A673 (cell line): Measurements from ENCODE around the gene CAMSAP1. TPM values are rescaled to one million over a fixed set of nuclear protein-coding genes. Genes with fewer than 3 reads are reported as not detected.

Experiments
- BruUV-seq: library from RNA; stranded (reverse); fragments of 400-500 nt; replicated peaks from 2 replicates; lab custom pipeline; 2021; lab: Mats Ljungman, UMichigan
- CTCF ChIA-PET: fragments of 300-600 bp; sonication (Branson Sonifier 250); formaldehyde crosslinking; loops from one replicate; lab custom pipeline; 2022; ENCODE audit warnings: antibody characterized with exemption; lab: Charles Lee
- POLR2A ChIA-PET: fragments of 300-600 bp; sonication (Branson Sonifier 250); formaldehyde crosslinking; loops from one replicate; lab custom pipeline; 2022; ENCODE audit warnings: antibody characterized with exemption; ENCODE audit not compliant: low non-redundant PET; lab: Charles Lee
- DNase-seq: peaks from one replicate; pipeline ENCODE4 v3.0.0-alpha.2; 2015; ENCODE audit warnings: low spot score
- H3K27ac ChIP-seq: fragments of 200-600 bp; sonication (generic); 2 replicates; pipeline ENCODE4 v1.5.1; 2016; ENCODE audit warnings: mixed run types, low read depth, mild to moderate bottlenecking, mixed read lengths, antibody characterized with exemption, low read length; ENCODE audit not compliant: poor library complexity, severe bottlenecking
- H3K27me3 ChIP-seq: fragments of 200-600 bp; sonication (generic); replicated peaks from 2 replicates; pipeline ENCODE4 v1.6.1; 2017; ENCODE audit warnings: mixed run types, low read depth, mild to moderate bottlenecking, mixed read lengths, antibody characterized with exemption, low read length; ENCODE audit not compliant: insufficient read depth, poor library complexity
- H3K36me3 ChIP-seq: fragments of 200-600 bp; sonication (generic); 2 replicates; pipeline ENCODE4 v1.6.1; 2016; ENCODE audit warnings: mixed run types, mild to moderate bottlenecking, mixed read lengths, antibody characterized with exemption, low read length; ENCODE audit not compliant: insufficient read depth, poor library complexity, severe bottlenecking
- H3K4me1 ChIP-seq: fragments of 200-600 bp; sonication (generic); 2 replicates; pipeline ENCODE4 v1.6.1; 2017; ENCODE audit warnings: mixed run types, mild to moderate bottlenecking, mixed read lengths, antibody characterized with exemption, low read length; ENCODE audit not compliant: insufficient read depth, poor library complexity, severe bottlenecking
- H3K4me3 ChIP-seq: fragments of 200-600 bp; sonication (generic); 2 replicates; pipeline ENCODE4 v1.5.1; 2016; ENCODE audit warnings: low read depth, mixed run types, mild to moderate bottlenecking, mixed read lengths, low read length; ENCODE audit not compliant: poor library complexity, severe bottlenecking
- H3K9me3 ChIP-seq: fragments of 200-600 bp; sonication (generic); 2 replicates; pipeline ENCODE4 v1.6.1; 2016; ENCODE audit warnings: mixed run types, low read depth, mild to moderate bottlenecking, mixed read lengths, antibody characterized with exemption, low read length; ENCODE audit not compliant: poor library complexity, severe bottlenecking
- EZH2 ChIP-seq: fragments of 200-600 bp; sonication (generic); IDR thresholded peaks from 2 replicates; pipeline ENCODE4 v1.6.1; 2017; ENCODE audit warnings: borderline replicate concordance, low read depth, mild to moderate bottlenecking, mixed read lengths, antibody characterized with exemption, low read length; ENCODE audit not compliant: poor library complexity, severe bottlenecking
- intact Hi-C: fragments of 100-400 bp; cut with micrococcal nuclease; formaldehyde crosslinking; loops from one replicate; pipeline ENCODE4 v1.10.0; 2022; ENCODE audit not compliant: unreplicated experiment
- total RNA-seq: library from RNA; stranded (reverse); gene quantifications from 2 replicates; pipeline ENCODE4 v1.2.3, GENCODE V29; 2021
- TF ChIP-seq, protein P1 (sequence below): fragments of 300-800, 200-600 bp; sonication (generic); conservative IDR thresholded peaks from 2 replicates; pipeline ENCODE4 v1.5.1; 2017; ENCODE audit warnings: low read depth, mild to moderate bottlenecking, antibody characterized with exemption, low read length, moderate library complexity, mixed read lengths

CAMSAP1 gene
- total RNA-seq, 1 experiment from 2014 or later = 52.3 TPM

DNA sequence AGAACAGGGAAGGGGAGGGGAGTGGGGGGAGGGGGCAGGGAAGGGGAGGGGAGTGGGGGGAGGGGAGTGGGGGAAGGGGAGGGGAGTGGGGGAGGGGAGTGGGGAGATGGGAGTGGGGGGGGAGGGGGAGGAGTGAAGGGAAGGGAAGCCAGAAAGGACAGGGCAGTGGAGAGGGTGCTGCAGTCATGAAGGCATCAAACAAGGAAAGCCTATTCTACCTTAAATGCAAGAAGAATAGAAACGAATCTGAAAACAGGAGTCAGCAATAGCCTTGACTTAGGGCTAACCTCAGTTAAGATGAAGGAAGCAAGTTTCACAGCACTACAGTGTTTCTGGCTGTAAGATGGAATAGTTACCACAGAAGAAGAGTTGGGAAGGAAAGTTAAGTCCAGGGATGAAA, 59.5 kb downstream of the CAMSAP1 start:
- no peaks in the 10 kb centered on the region for H3K36me3 ChIP-seq
- ChIA-PET CTCF (no interaction called here), POLR2A (no interaction called here)
- intact Hi-C loops = no loop called here
- H3K4me3 ChIP-seq = no peak overlapping the region
- no peaks in the 10 kb centered on the region for H3K9me3 ChIP-seq
- peaks cover 6% of the 10 kb centered on the region for H3K4me1 ChIP-seq
- no peaks in the 10 kb centered on the region for H3K27me3 ChIP-seq
- BruUV-seq = no TSS peak
- TF ChIP-seq, protein P1, sequence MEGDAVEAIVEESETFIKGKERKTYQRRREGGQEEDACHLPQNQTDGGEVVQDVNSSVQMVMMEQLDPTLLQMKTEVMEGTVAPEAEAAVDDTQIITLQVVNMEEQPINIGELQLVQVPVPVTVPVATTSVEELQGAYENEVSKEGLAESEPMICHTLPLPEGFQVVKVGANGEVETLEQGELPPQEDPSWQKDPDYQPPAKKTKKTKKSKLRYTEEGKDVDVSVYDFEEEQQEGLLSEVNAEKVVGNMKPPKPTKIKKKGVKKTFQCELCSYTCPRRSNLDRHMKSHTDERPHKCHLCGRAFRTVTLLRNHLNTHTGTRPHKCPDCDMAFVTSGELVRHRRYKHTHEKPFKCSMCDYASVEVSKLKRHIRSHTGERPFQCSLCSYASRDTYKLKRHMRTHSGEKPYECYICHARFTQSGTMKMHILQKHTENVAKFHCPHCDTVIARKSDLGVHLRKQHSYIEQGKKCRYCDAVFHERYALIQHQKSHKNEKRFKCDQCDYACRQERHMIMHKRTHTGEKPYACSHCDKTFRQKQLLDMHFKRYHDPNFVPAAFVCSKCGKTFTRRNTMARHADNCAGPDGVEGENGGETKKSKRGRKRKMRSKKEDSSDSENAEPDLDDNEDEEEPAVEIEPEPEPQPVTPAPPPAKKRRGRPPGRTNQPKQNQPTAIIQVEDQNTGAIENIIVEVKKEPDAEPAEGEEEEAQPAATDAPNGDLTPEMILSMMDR = no peak
- no peak for TF ChIP-seq EZH2
- no peak for DNase-seq
- no peak overlapping the region for H3K27ac ChIP-seq

DNA sequence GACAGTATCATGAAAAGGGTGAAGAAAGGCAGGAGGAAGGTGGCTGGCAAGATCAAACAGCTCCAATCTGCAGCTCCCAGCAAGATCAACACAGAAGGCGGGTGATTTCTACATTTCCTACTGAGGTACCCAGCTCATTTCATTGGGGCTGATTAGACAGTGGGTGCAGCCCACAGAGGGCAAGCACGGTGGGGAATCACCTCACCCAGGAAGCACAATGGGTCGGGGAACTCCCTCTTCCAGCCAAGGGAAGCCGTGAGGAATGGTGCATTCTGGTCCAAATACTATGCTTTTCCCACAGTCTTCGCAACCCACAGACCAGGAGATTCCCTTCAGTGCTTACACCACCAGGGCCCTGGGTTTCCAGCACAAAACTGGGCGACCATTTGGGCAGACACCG, 66.8 kb downstream of the CAMSAP1 start:
- CTCF ChIA-PET = no interaction called here
- intact Hi-C loops = no loop called here
- Histone ChIP-seq H3K36me3 (no peaks in the 10 kb centered on the region), H3K27ac (no peak overlapping the region), H3K4me3 (no peak overlapping the region), H3K27me3 (no peaks in the 10 kb centered on the region), H3K9me3 (no peaks in the 10 kb centered on the region), H3K4me1 (no peaks in the 10 kb centered on the region)
- DNase-seq = no peak
- POLR2A ChIA-PET = no interaction called here
- TF ChIP-seq, protein P1 = no peak
- no peak for TF ChIP-seq EZH2
- no TSS peak for BruUV-seq

DNA sequence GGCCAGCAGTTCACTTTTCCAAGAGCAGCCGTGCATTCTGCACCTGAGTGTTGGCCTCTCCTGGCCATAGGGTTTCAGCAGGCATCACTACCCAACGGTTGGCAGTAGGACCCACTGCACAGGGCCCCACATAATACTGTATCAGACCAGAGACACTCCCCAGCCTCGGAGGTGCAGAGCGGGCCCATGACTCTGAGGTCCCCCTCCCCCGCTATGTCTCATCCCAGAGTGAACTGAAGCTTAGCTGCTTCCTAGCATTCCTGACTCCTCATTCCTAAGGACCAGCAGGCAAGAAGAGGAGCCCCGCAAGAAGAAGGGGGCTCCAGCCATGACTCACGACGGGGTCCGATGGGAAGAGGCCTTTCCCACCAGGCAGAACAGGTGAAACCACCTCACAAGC, 67.2 kb downstream of the CAMSAP1 start:
- BruUV-seq = no TSS peak
- intact Hi-C loops = no loop called here
- no peaks in the 10 kb centered on the region for H3K27me3 ChIP-seq
- no peaks in the 10 kb centered on the region for H3K4me1 ChIP-seq
- ChIA-PET POLR2A (no interaction called here), CTCF (no interaction called here)
- no peak for DNase-seq
- H3K36me3 ChIP-seq = no peaks in the 10 kb centered on the region
- H3K4me3 ChIP-seq = no peak overlapping the region
- no peaks in the 10 kb centered on the region for H3K9me3 ChIP-seq
- TF ChIP-seq, protein P1 = no peak
- TF ChIP-seq EZH2 = no peak
- H3K27ac ChIP-seq = no peak overlapping the region
